Astrocyte (in vitro differentiated cells and primary cell): Measurements from ENCODE around the gene SKIC3. TPM values are rescaled to one million over a fixed set of nuclear protein-coding genes. Genes with fewer than 3 reads are reported as not detected.

Experiments
- DNase-seq: peaks from one replicate; pipeline ENCODE4 v3.0.0-alpha.2; 2010; ENCODE audit warnings: low read depth
- FAIRE-seq: peaks from 2 replicates; lab custom pipeline; 2011; peaks lifted over from hg19 to GRCh38; lab: Jason Lieb, UNC
- H2AFZ ChIP-seq: 2 replicates; pipeline ENCODE4 v1.6.0; 2012; ENCODE audit warnings: low read depth, low read length, inconsistent platforms
- H3K27ac ChIP-seq: 2 replicates; pipeline ENCODE4 v1.5.1; 2011; ENCODE audit warnings: low read depth, low read length, inconsistent platforms
- H3K27me3 ChIP-seq: 2 replicates; pipeline ENCODE4 v1.6.0; 2011; ENCODE audit warnings: low read length, inconsistent platforms; ENCODE audit not compliant: insufficient read depth
- H3K36me3 ChIP-seq: 2 replicates; pipeline ENCODE4 v1.5.1; 2011; ENCODE audit warnings: low read length, inconsistent platforms; ENCODE audit not compliant: insufficient read depth
- H3K4me1 ChIP-seq: 2 replicates; pipeline ENCODE4 v1.5.1; 2011; ENCODE audit warnings: low read length, inconsistent platforms; ENCODE audit not compliant: insufficient read depth
- H3K4me2 ChIP-seq: 2 replicates; pipeline ENCODE4 v1.6.0; 2012; ENCODE audit warnings: low read length, inconsistent platforms
- H3K4me3 ChIP-seq: 2 replicates; pipeline ENCODE4 v1.5.1; 2011; ENCODE audit warnings: low read depth, mild to moderate bottlenecking, low read length, inconsistent platforms; ENCODE audit not compliant: insufficient read depth
- H3K79me2 ChIP-seq: 2 replicates; pipeline ENCODE4 v1.6.0; 2012; ENCODE audit warnings: mild to moderate bottlenecking, low read length, inconsistent platforms; ENCODE audit not compliant: insufficient read depth
- H3K9ac ChIP-seq: 2 replicates; pipeline ENCODE4 v1.6.0; 2012; ENCODE audit warnings: mild to moderate bottlenecking, low read length, inconsistent platforms
- H3K9me3 ChIP-seq: 2 replicates; pipeline ENCODE4 v1.5.1; 2012; ENCODE audit warnings: low read depth, mild to moderate bottlenecking, low read length, inconsistent platforms; ENCODE audit not compliant: insufficient read depth
- H4K20me1 ChIP-seq: 2 replicates; pipeline ENCODE4 v1.6.0; 2012; ENCODE audit warnings: low read length, inconsistent platforms; ENCODE audit not compliant: insufficient read depth
- H3K27ac Mint-ChIP-seq: one replicate; pipeline ENCODE4 v1.8.0; 2021; ENCODE audit warnings: mild to moderate bottlenecking, mixed read lengths; ENCODE audit not compliant: unreplicated experiment
- H3K27me3 Mint-ChIP-seq: one replicate; pipeline ENCODE4 v1.8.0; 2021; ENCODE audit warnings: low read depth, mixed read lengths; ENCODE audit not compliant: unreplicated experiment
- H3K36me3 Mint-ChIP-seq: one replicate; pipeline ENCODE4 v1.8.0; 2021; ENCODE audit warnings: low read depth, mixed read lengths; ENCODE audit not compliant: unreplicated experiment
- H3K4me1 Mint-ChIP-seq: one replicate; pipeline ENCODE4 v1.8.0; 2021; ENCODE audit warnings: low read depth, mixed read lengths; ENCODE audit not compliant: unreplicated experiment
- H3K4me3 Mint-ChIP-seq: one replicate; pipeline ENCODE4 v1.8.0; 2021; ENCODE audit warnings: mild to moderate bottlenecking, moderate library complexity, mixed read lengths; ENCODE audit not compliant: unreplicated experiment
- H3K9me3 Mint-ChIP-seq: one replicate; pipeline ENCODE4 v1.8.0; 2021; ENCODE audit warnings: mild to moderate bottlenecking, mixed read lengths; ENCODE audit not compliant: unreplicated experiment
- EZH2 ChIP-seq: IDR thresholded peaks from 2 replicates; pipeline ENCODE4 v1.6.1; 2012; ENCODE audit warnings: mild to moderate bottlenecking, low read length, inconsistent platforms; ENCODE audit not compliant: insufficient read depth
- total RNA-seq: library from RNA; stranded (reverse); gene quantifications from 2 replicates; pipeline ENCODE4 v1.2.1, GENCODE V29; 2021
- TF ChIP-seq, protein P1 (sequence below): IDR thresholded peaks from 2 replicates; pipeline ENCODE4 v1.5.1; 2011; ENCODE audit warnings: low read depth, mild to moderate bottlenecking, inconsistent platforms, low read length, moderate library complexity; ENCODE audit not compliant: insufficient read depth

The SKIC3 gene
- total RNA-seq, 1 donor from 2014 or later, result 99.9 TPM

DNA sequence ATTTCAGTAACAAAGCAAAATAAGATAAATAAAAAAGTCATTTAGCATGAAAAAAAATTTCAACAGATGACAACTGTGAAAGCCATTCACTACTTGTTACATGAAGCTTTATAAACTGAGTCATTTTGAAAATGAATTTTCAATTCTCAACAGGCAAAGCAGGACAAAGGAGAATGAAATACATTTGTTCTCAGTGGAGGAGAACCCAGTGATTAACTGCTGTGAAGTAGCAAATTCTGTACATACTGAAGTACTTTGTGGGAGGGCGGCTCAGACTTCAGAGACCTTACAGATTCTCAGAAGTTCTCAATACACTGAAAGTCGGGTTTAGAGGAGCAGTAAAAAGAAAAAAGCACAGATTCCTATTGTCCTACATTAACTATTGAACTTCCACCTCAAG lies 21.7 kb downstream of the SKIC3 start:
- DNase-seq, result peak; percentile 33
- Histone ChIP-seq H3K79me2 (peaks cover 11% of the 10 kb centered on the region), H3K4me2 (no peak overlapping the region), H3K4me3 (no peak overlapping the region), H3K9me3 (no peaks in the 10 kb centered on the region), H3K27me3 (no peaks in the 10 kb centered on the region), H3K4me1 (no peaks in the 10 kb centered on the region), H3K36me3 (peaks cover 19% of the 10 kb centered on the region), H3K27ac (no peak overlapping the region), H3K9ac (no peak overlapping the region), H4K20me1 (peaks cover 14% of the 10 kb centered on the region), H2AFZ (no peak overlapping the region)
- Mint-ChIP-seq H3K4me3 (no peak overlapping the region), H3K27ac (peak overlapping the region; percentile 81), H3K9me3 (no peaks in the 10 kb centered on the region), H3K4me1 (peaks cover 38% of the 10 kb centered on the region), H3K27me3 (no peaks in the 10 kb centered on the region), H3K36me3 (peaks cover 9% of the 10 kb centered on the region)
- FAIRE-seq, result no peak
- TF ChIP-seq, protein P1, sequence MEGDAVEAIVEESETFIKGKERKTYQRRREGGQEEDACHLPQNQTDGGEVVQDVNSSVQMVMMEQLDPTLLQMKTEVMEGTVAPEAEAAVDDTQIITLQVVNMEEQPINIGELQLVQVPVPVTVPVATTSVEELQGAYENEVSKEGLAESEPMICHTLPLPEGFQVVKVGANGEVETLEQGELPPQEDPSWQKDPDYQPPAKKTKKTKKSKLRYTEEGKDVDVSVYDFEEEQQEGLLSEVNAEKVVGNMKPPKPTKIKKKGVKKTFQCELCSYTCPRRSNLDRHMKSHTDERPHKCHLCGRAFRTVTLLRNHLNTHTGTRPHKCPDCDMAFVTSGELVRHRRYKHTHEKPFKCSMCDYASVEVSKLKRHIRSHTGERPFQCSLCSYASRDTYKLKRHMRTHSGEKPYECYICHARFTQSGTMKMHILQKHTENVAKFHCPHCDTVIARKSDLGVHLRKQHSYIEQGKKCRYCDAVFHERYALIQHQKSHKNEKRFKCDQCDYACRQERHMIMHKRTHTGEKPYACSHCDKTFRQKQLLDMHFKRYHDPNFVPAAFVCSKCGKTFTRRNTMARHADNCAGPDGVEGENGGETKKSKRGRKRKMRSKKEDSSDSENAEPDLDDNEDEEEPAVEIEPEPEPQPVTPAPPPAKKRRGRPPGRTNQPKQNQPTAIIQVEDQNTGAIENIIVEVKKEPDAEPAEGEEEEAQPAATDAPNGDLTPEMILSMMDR, result no peak
- no peak for TF ChIP-seq EZH2

DNA sequence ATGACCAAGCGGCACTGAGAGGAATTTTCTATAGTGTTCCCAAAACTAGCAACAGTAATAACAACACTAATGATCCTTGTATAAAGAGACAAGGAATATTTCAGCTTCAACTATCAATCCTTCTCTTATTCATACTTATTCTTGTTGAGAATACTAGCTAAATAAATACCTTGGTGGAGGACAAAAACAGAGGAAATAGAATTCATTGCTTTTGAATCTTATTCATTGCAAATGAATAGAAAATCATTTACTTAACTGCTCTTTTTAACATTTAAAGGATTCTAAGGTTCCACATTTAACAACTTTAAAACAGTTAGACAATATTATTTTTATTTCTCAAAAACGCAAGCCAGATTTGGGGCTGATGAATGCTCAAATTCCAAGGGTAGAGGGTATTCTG lies 22.4 kb downstream of the SKIC3 start:
- peaks cover 38% of the 10 kb centered on the region for H3K4me1 Mint-ChIP-seq
- no peak for DNase-seq
- H3K27me3 Mint-ChIP-seq, result no peaks in the 10 kb centered on the region
- Histone ChIP-seq H3K79me2 (peaks cover 11% of the 10 kb centered on the region), H3K9ac (no peak overlapping the region), H2AFZ (no peak overlapping the region), H3K27ac (no peak overlapping the region), H3K4me1 (no peaks in the 10 kb centered on the region), H3K4me3 (no peak overlapping the region), H4K20me1 (peaks cover 11% of the 10 kb centered on the region), H3K4me2 (no peak overlapping the region), H3K9me3 (no peaks in the 10 kb centered on the region), H3K36me3 (peaks cover 20% of the 10 kb centered on the region), H3K27me3 (no peaks in the 10 kb centered on the region)
- TF ChIP-seq, protein P1, result no peak
- no peak for TF ChIP-seq EZH2
- peaks cover 9% of the 10 kb centered on the region for H3K36me3 Mint-ChIP-seq
- no peak for FAIRE-seq
- no peak overlapping the region for H3K4me3 Mint-ChIP-seq
- H3K27ac Mint-ChIP-seq, result peak overlapping the region; percentile 81
- H3K9me3 Mint-ChIP-seq, result no peaks in the 10 kb centered on the region

DNA sequence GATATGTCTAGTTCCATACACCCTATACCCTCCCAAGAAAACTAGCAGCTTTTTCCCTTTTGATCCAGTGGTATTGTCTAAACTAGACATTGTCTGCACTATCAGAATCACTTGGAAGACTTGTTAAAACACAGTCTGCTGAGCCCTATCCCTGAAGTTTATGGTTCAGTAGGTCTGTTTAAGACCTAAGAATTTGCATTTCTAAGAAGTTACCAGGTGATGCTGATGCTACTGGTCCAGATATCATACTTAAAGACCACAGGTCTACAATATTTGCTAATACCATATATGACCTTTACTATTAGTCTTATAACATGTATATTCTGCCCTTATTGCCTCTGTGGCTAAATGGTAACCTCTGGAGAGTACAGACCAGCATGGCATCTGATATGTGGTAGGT lies 23.3 kb downstream of the SKIC3 start:
- no peaks in the 10 kb centered on the region for H3K4me1 ChIP-seq
- TF ChIP-seq, protein P1, result no peak
- TF ChIP-seq EZH2, result no peak
- no peaks in the 10 kb centered on the region for H3K9me3 Mint-ChIP-seq
- no peak overlapping the region for H3K4me3 ChIP-seq
- FAIRE-seq, result peak; percentile 17
- H4K20me1 ChIP-seq, result peaks cover 6% of the 10 kb centered on the region
- peaks cover 9% of the 10 kb centered on the region for H3K36me3 Mint-ChIP-seq
- H3K27me3 ChIP-seq, result no peaks in the 10 kb centered on the region
- H3K27ac ChIP-seq, result no peak overlapping the region
- H2AFZ ChIP-seq, result no peak overlapping the region
- no peak for DNase-seq
- peaks cover 6% of the 10 kb centered on the region for H3K79me2 ChIP-seq
- H3K36me3 ChIP-seq, result peaks cover 19% of the 10 kb centered on the region
- no peak overlapping the region for H3K27ac Mint-ChIP-seq
- H3K4me2 ChIP-seq, result no peak overlapping the region
- no peak overlapping the region for H3K4me3 Mint-ChIP-seq
- H3K9ac ChIP-seq, result no peak overlapping the region
- H3K4me1 Mint-ChIP-seq, result peaks cover 38% of the 10 kb centered on the region
- no peaks in the 10 kb centered on the region for H3K9me3 ChIP-seq
- H3K27me3 Mint-ChIP-seq, result no peaks in the 10 kb centered on the region
